NT2/D1 (cell line): ENCODE measurements around the gene HTR6.

ENCODE experiments used
- SUZ12 ChIP-seq: IDR thresholded peaks from 2 replicates; pipeline ENCODE4 v1.6.1; 2011; ENCODE audit not compliant: insufficient read length, insufficient read depth; ENCODE audit errors: extremely low read depth
- YY1 ChIP-seq: IDR thresholded peaks from 2 replicates; pipeline ENCODE4 v1.6.1; 2011; ENCODE audit not compliant: insufficient read length, insufficient read depth
- ZNF274 ChIP-seq: IDR thresholded peaks from 2 replicates; pipeline ENCODE4 v1.6.1; 2011; ENCODE audit warnings: mild to moderate bottlenecking, low read depth, low read length

DNA sequence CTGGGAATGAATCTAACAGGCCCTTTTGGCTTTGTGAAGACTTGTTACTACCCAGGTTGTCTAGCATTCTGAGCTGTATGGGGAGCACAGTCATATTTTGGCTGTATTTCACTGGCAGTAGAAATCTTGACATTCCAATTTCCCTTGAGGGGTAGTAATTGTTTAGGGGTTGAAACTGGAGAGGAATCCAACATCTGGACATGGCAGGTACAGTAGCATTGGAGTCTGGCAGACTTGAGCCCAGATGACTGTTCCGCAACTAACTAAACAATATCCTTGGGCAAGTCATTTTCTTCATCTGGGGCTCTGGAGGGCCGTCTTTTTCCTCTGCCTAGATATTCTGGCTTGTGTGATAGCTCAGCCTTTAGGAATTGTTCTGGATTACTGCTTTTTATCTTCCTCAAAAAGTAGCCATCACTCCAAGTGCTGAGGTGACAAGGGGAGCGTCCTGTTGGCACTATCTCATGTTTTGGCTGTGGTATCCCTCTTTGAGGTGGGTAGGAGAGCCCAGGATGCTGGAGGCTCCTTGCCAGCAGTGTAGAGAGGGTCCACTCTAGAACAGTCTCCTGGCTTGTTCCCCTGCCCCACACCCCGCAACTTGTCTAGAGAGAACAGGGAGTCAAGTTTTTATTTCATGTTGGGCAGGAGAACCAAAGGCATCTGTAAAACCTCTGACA, 43.3 kb upstream of the HTR6 start:
- TF ChIP-seq ZNF274 (no peak), SUZ12 (no peak), YY1 (no peak)
